ENCODE results near the gene UBXN2A. TPM values are rescaled to one million over a fixed set of nuclear protein-coding genes. Genes with fewer than 3 reads are reported as not detected.

UBXN2A gene
- total RNA-seq, 4 donors from 2014 or later: 13.9 to 17.9 (median 15.0) TPM

DNA sequence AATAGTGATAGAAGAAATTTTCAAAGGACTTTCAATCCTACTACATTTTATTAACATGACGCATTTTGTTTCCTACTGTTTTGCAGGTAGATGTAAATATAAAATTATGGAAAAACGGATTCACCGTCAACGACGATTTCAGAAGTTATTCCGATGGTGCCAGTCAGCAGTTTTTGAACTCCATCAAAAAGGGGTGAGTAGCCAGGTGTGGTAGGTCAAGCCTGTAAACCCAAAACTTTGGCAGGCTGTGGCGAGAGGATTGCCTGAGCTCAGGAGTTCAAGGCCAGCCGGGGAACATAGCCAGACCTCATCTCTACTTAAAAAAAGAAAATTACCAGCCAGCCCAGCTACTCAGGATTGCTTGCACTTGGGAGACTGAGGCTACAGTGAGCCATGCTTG is 36.6 kb downstream of the UBXN2A start:
- TF ChIP-seq, protein P1, sequence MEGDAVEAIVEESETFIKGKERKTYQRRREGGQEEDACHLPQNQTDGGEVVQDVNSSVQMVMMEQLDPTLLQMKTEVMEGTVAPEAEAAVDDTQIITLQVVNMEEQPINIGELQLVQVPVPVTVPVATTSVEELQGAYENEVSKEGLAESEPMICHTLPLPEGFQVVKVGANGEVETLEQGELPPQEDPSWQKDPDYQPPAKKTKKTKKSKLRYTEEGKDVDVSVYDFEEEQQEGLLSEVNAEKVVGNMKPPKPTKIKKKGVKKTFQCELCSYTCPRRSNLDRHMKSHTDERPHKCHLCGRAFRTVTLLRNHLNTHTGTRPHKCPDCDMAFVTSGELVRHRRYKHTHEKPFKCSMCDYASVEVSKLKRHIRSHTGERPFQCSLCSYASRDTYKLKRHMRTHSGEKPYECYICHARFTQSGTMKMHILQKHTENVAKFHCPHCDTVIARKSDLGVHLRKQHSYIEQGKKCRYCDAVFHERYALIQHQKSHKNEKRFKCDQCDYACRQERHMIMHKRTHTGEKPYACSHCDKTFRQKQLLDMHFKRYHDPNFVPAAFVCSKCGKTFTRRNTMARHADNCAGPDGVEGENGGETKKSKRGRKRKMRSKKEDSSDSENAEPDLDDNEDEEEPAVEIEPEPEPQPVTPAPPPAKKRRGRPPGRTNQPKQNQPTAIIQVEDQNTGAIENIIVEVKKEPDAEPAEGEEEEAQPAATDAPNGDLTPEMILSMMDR (IDR thresholded peaks at IDR 0.05; ENCODE audit: low read depth): no peak

DNA sequence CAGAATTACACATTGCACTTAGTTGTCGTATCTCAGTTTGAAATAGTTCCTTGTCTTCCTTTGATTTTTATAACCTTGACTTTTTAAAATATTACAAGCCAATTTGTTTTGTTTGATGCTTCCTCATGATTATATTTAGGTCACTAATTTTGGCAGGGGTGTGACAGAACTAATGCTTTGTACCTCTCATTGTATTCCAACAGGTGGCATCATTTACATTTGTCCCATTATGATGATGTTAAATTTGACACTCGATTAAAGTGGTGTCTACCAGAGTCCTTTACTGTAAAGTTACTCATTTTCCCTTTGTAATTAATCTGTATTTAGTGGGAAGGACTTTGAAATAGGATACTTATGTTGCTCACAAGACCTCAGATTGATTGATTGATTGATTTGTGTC is 48.1 kb downstream of the UBXN2A start:
- TF ChIP-seq, protein P1 (IDR thresholded peaks at IDR 0.05; ENCODE audit: low read depth): no peak

DNA sequence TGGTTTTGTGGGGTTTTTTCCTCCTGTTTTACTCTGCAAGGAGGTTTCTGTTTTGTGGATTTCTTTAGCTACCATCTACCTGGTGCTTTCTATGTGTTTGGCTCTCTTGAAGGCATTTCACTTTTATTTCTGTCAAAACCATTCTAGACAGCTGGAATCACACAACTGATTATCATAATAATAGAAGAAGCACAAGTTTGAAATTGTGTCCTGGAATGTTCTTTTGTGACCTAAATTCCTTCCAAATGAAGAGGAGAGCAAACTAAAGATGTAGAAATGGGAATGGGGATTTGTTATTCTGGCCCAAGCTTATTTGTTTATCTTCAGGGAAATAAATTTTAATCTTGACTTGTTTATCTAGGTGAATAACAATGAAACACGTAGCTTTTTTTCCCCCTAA is 52.7 kb downstream of the UBXN2A start:
- TF ChIP-seq, protein P1 (IDR thresholded peaks at IDR 0.05; ENCODE audit: low read depth): no peak

DNA sequence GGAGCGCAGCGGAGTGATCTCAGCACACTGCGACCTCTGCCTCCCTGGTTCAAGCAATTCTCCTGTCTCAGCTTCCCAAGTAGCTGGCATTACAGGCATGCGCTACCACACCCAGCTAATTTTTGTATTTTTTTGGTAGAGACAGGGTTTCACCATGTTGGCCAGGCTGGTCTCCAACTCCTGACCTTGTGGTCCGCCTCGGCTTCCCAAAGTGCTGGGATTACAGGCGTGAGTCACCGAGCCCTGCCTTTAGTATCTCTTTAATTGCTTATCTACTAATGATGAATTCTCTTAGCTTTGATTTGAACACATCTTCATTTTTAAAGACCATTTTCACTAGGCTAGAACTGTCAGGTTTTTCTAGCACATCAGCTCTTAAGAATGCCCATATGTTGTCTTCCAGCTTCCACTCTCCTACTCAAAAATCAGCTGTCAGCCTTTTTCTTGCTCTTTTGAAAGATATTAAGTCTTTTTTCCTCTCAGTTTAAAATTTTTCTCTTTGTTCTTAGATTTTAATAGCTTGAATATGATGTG is 53.5 kb downstream of the UBXN2A start:
- TF ChIP-seq, protein P1 (IDR thresholded peaks at IDR 0.05; ENCODE audit: low read depth): no peak

DNA sequence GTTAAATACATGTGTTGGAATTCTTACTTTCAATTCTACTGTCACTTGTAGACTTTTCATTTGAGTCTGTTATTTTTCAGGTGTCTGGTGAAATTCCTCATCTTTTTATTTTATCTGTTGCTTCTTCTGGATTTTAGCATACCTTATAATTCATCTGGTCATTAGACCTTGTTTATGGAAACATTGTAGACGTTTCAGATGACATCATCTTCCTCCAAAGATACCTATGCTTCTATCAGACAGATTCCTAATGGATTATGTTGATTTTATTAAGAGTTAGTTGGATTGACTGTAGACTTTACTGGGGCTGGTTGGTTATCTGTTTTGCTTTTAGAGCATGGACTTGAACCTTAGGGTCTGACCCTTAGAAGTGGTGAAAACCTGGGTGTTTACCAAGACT is 54.3 kb downstream of the UBXN2A start:
- TF ChIP-seq, protein P1 (IDR thresholded peaks at IDR 0.05; ENCODE audit: low read depth): no peak

DNA sequence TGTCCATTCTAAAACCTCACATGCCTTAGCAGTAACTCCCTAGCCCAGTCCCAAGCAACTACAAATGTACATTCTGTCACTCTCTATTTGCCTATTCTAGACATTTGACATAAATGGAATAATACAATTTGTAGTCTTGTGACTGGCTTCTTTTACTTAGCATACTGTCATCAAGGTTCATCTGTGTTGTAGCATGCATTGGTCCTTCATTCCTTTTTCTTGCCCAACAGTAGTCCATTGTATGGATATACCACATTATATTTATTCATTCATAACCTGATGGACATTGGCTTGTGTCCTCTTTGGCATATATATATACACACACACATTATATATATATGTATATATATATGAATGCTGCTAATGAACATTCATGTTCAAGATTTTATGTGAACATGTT is 67.4 kb downstream of the UBXN2A start:
- TF ChIP-seq, protein P1 (IDR thresholded peaks at IDR 0.05; ENCODE audit: low read depth): no peak

DNA sequence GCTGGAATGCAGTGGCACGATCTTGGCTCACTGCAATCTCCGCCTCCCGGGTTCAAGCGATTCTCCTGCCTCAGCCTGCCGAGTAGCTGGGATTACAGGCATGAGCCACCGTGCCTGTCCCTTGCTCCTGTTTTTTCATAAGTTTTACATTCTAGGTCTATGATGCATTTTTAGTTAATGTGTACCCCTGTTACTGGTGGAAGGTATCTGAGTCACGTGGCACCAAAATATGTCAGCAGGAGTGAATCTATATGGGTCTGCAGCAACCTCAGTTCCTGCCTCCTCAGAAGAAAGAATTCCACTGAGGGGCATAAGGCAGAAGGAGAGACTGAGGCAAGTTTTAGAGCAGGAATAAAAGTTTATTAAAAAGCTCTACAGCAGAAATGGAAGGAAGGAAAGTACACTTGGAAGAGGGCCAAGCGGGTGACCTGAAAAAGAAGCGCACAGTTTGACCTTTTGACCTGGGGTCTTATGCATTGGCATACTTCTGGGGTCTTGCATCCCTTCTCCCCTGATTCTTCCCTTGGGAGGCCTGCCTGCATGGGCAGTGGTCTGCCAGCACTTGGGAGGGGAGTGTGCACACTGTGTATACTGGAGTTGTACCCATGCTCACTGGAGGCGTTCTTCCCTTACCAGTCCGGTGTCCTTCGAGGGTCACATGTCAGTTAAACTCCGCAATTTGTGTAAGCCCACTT is 68.6 kb downstream of the UBXN2A start:
- TF ChIP-seq, protein P1 (IDR thresholded peaks at IDR 0.05; ENCODE audit: low read depth): no peak
